Peyer's patch (tissue), 4 donors: ENCODE results near the gene TRAF3. TPM values are rescaled to one million over a fixed set of nuclear protein-coding genes. Genes with fewer than 3 reads are reported as not detected.

Experiments
- DNase-seq, 3 donors: peaks; one replicate each; pipeline ENCODE4 v3.0.0-alpha.2; 2017 to 2019
- H3K27ac ChIP-seq, 4 donors: fragments of 200-600 bp; sonication (generic); one replicate each; pipeline ENCODE4 v1.5.1; 2016 to 2019
- H3K27me3 ChIP-seq, 2 donors: fragments of 200-600 bp; sonication (generic); one replicate each; pipeline ENCODE4 v1.5.1; 2019
- H3K36me3 ChIP-seq, 3 donors: fragments of 200-600 bp; sonication (generic); one replicate each; pipeline ENCODE4 v1.5.1; 2016 to 2019
- H3K4me1 ChIP-seq, 4 donors: fragments of 200-600 bp; sonication (generic); one replicate each; pipeline ENCODE4 v1.5.1; 2016 to 2019
- H3K4me3 ChIP-seq, 4 donors: fragments of 200-600 bp; sonication (generic); 1 replicate in 3 of 4; 2 replicates in 1 of 4; pipeline ENCODE4 v1.5.1; 2016 to 2019; ENCODE audit warnings: mild to moderate bottlenecking in 1 of 4
- H3K9me3 ChIP-seq, 4 donors: fragments of 200-600 bp; sonication (generic); one replicate each; pipeline ENCODE4 v1.5.1; 2016 to 2019; ENCODE audit warnings: mild to moderate bottlenecking in 1 of 4
- POLR2A ChIP-seq, 2 donors: fragments of 450-650 bp; IDR thresholded peaks; one replicate each; pipeline ENCODE4 v1.5.1; 2017; ENCODE audit warnings: antibody characterized with exemption in 2 of 2, mild to moderate bottlenecking in 2 of 2, moderate library complexity in 2 of 2
- small RNA-seq, 2 donors: library from RNA; depleted of rRNA; stranded (forward); fragments of <200 nt; gene quantifications; one replicate each; pipeline ENCODE3, GENCODE V24; 2016
- total RNA-seq, 4 donors: library from RNA; depleted of rRNA; stranded (reverse); fragments of >200 nt; gene quantifications; one replicate each; pipeline ENCODE4 v1.1.0, GENCODE V29; 2016
- TF ChIP-seq, protein P1 (sequence below), 6 experiments: fragments of 450-650 bp in 4 of 6; fragments of 200-600 bp in 2 of 6; sonication (generic) in 1 of 6; IDR thresholded peaks; one replicate each; pipeline ENCODE4 v1.5.1; 2017 to 2019; ENCODE audit warnings: antibody characterized with exemption in 6 of 6, mild to moderate bottlenecking in 3 of 6, moderate library complexity in 1 of 6

Gene TRAF3
- total RNA-seq, 4 donors from 2014 or later = 31.7 to 47.8 (median 41.8) TPM

DNA sequence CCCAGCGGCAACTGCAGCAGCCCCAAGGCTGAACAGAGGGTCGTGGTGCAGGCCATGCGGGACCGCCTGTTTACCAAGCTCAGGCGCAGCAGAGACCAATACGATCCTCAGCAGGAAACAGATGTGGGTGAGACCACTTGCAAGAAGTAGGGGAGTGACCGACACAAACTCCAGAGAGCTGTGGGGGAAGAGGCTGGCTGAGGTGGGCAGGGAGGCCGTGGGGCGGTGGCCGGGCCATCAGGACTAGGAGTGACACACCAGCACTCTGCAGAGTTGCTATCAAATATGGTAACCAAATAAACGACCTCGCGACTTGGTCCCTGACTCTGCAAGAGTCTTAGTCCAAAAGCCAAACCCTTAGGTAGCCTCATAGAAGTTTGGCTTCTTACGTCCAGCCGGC, 175.9 kb downstream of the TRAF3 start:
- DNase-seq = no peak
- no peak overlapping the region for H3K27ac ChIP-seq
- H3K9me3 ChIP-seq = no peaks in the 10 kb centered on the region
- peaks cover 0 to 8% (median 4%) of the 10 kb centered on the region in 4 donors for H3K4me1 ChIP-seq
- H3K36me3 ChIP-seq = peaks cover 0 to 92% (median 0%) of the 10 kb centered on the region in 3 donors
- no peak for TF ChIP-seq POLR2A (IDR thresholded peaks at IDR 0.05)
- TF ChIP-seq, protein P1, sequence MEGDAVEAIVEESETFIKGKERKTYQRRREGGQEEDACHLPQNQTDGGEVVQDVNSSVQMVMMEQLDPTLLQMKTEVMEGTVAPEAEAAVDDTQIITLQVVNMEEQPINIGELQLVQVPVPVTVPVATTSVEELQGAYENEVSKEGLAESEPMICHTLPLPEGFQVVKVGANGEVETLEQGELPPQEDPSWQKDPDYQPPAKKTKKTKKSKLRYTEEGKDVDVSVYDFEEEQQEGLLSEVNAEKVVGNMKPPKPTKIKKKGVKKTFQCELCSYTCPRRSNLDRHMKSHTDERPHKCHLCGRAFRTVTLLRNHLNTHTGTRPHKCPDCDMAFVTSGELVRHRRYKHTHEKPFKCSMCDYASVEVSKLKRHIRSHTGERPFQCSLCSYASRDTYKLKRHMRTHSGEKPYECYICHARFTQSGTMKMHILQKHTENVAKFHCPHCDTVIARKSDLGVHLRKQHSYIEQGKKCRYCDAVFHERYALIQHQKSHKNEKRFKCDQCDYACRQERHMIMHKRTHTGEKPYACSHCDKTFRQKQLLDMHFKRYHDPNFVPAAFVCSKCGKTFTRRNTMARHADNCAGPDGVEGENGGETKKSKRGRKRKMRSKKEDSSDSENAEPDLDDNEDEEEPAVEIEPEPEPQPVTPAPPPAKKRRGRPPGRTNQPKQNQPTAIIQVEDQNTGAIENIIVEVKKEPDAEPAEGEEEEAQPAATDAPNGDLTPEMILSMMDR (IDR thresholded peaks at IDR 0.05) = no peak
- no peak overlapping the region for H3K4me3 ChIP-seq
- H3K27me3 ChIP-seq = no peaks in the 10 kb centered on the region

DNA sequence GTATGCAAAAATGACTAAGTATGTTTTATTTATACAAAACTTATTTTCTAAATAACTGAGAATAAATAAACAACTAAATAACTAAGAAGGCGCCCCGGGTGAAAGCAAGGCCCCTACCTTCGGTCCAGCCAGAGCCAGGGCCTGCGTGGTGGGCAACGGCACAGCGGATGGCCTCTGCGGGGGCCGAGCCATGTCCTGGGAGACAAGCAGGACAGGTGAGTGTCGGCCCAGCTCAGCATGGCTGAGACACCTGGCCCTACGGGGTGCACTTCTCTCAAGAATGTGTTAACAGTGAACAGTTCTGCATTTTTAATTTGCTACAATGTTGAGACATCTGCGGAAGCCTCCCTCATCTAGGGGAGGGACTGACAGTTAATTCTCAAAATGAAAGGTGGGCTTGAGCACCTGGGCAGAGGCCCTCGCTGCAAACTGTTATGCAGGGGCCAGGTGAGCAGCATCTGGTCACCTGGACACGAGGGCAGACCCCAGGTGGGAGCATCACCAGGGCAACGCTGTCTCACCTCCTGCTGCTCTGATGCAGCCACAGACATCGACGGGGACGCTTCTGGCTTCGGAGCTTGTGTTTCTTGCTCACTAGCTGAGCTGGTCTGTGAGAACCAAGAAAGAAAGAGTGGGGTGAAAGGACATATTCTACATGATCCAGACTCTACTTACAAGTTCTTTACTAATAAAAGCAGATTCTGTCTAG, 177.0 kb downstream of the TRAF3 start:
- DNase-seq = no peak
- peaks cover 0 to 4% (median 4%) of the 10 kb centered on the region in 4 donors for H3K4me1 ChIP-seq
- TF ChIP-seq, protein P1 (IDR thresholded peaks at IDR 0.05) = no peak
- no peak for TF ChIP-seq POLR2A (IDR thresholded peaks at IDR 0.05)
- peaks cover 0 to 96% (median 0%) of the 10 kb centered on the region in 3 donors for H3K36me3 ChIP-seq
- H3K27me3 ChIP-seq = no peaks in the 10 kb centered on the region
- H3K4me3 ChIP-seq = no peak overlapping the region
- H3K9me3 ChIP-seq = no peaks in the 10 kb centered on the region
- no peak overlapping the region for H3K27ac ChIP-seq

DNA sequence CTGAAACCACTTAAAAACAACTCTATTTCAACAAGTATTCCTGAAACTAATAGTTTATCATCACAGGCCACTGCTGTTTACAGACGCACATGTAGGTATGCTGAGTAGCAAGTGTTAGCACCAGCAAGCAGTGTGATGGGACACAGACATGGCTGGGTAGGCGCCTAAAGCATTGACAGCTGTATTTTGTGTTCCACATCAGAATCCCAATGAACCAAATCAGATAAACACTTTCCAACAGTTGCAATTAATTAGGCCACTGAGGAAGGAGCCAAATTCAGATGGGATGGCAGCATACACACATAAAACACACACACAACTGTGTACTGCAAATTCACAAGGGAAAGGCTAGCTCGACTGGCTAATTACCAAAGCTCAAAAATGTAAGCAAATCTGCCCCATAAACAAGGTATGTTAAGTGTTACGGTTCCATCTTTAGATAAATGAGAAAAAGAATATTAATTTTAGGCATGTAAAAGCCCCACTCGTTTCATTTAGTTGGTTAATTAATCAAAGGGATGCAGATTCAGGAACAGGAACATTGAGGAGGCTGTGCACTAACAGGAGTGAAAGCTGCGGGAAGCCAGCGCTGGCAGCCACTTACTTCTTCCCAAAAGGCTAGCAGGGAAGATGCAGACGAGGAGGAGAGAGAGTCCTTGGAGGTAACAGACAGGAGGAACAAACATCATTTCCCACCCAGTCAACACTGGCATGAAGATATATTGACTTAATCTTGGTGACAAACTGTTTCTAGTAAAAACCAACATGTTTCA, 178.6 kb downstream of the TRAF3 start:
- Histone ChIP-seq H3K4me3 (no peak overlapping the region), H3K27ac (no peak overlapping the region), H3K27me3 (no peaks in the 10 kb centered on the region), H3K9me3 (no peaks in the 10 kb centered on the region), H3K36me3 (peaks cover 0 to 94% (median 0%) of the 10 kb centered on the region in 3 donors), H3K4me1 (no peaks in the 10 kb centered on the region)
- TF ChIP-seq POLR2A (IDR thresholded peaks at IDR 0.05) = no peak
- TF ChIP-seq, protein P1 (IDR thresholded peaks at IDR 0.05) = no peak
- DNase-seq = no peak

DNA sequence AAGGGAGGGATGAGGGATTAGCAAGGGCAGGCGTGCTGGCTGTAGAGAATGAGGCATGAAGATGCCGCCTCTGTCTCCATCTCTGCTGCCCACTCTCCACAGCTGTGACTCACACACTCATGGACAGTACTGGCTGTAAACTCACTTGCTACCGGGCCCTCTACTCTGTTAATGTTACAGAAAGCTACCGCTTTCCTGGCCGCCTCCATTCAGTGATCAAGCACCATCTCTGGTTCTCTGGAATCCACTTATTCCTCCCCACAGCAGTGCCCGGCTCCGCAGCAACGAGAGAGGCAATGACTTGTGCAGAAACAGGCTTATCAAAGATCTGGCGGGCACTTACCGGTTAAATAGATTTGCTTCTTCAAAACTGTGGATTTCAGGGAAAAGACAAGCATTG, 180.0 kb downstream of the TRAF3 start:
- DNase-seq = no peak
- peaks cover 0 to 94% (median 0%) of the 10 kb centered on the region in 3 donors for H3K36me3 ChIP-seq

DNA sequence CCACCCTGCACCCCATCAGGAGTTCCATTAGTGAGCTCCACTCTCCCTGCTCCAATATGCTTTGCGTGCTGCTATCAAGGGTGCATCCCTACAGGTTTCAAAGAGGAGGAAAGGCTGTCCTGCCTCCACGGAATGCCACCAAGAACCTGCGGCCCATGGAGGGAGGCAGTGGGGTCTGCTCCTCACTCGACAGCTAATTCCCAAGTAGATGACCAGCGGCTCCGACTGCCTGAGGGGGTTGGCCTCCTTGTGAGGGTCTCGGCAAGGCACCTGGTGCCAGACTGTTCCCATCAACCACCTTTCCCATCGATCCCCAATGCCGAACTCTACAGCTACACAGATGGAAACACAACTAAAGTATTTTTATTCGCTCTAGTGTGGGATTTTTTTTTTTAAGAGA, 181.2 kb downstream of the TRAF3 start:
- peaks cover 0 to 94% (median 0%) of the 10 kb centered on the region in 3 donors for H3K36me3 ChIP-seq
- DNase-seq = no peak
- TF ChIP-seq POLR2A (IDR thresholded peaks at IDR 0.05) = no peak
- TF ChIP-seq, protein P1 (IDR thresholded peaks at IDR 0.05) = no peak
- no peaks in the 10 kb centered on the region for H3K4me1 ChIP-seq
- no peaks in the 10 kb centered on the region for H3K9me3 ChIP-seq
- H3K27me3 ChIP-seq = no peaks in the 10 kb centered on the region
- no peak overlapping the region for H3K27ac ChIP-seq
- no peak overlapping the region for H3K4me3 ChIP-seq

More for the DNA sequence above, 180.0 kb downstream of the TRAF3 start:
- Histone ChIP-seq H3K27me3 (no peaks in the 10 kb centered on the region), H3K27ac (no peak overlapping the region), H3K4me1 (no peaks in the 10 kb centered on the region), H3K9me3 (no peaks in the 10 kb centered on the region), H3K4me3 (no peak overlapping the region)
- TF ChIP-seq, protein P1 (IDR thresholded peaks at IDR 0.05) = no peak
- TF ChIP-seq POLR2A (IDR thresholded peaks at IDR 0.05) = no peak

Small RNAs within 50 kb of the gene (small RNA-seq; reads per million reads assigned to genes)
- 0 reads per million in 2 donors for gene RNU6-1316P

Other genes starting within 250 kb of the TRAF3 start
- gene RCOR1, start 184.8 kb upstream of the TRAF3 start, total RNA-seq = 10 to 100 TPM; 16.5 to 26.3 (median 21.1) TPM
- 1,000 to 10,000 TPM in 1 of 4 donors, 100 to 1,000 TPM in 2, 10 to 100 TPM in 1; 89.1 to 1,110 (median 806) TPM for gene AMN, start 145.2 kb downstream of the TRAF3 start, total RNA-seq